CD4-positive, alpha-beta T cell (primary cell): ENCODE data around the gene KRTAP10-1. TPM values are rescaled to one million over a fixed set of nuclear protein-coding genes. Genes with fewer than 3 reads are reported as not detected.

Experiments
- ATAC-seq: fragments of 200-7000 bp; cut with Tn5 transposase; one replicate; pipeline ENCODE4 v1.10.0; 2022; ENCODE audit warnings: mild to moderate bottlenecking; ENCODE audit not compliant: poor library complexity
- CTCF ChIA-PET: fragments of 350-600 bp; sonication (Branson Sonifier 250); formaldehyde crosslinking; loops from one replicate; lab custom pipeline; 2021; ENCODE audit warnings: antibody characterized with exemption, inconsistent platforms; lab: Charles Lee
- POLR2A ChIA-PET: fragments of 350-600 bp; sonication (Branson Sonifier 250); formaldehyde crosslinking; loops from one replicate; lab custom pipeline; 2021; ENCODE audit warnings: antibody characterized with exemption, inconsistent platforms; lab: Charles Lee
- DNase-seq, 14 experiments: peaks; one replicate each; pipeline ENCODE4 v3.0.0-alpha.2; 2013 to 2020; ENCODE audit warnings: mixed read lengths in 2 of 14
- H3K27ac ChIP-seq, 2 donors: one replicate each; pipeline versions ENCODE4 v1.5.1 to v1.7.0; 2013; ENCODE audit warnings: low read length in 2 of 2, low read depth in 1 of 2, mild to moderate bottlenecking in 1 of 2
- H3K27me3 ChIP-seq, 2 experiments: 1 replicate in 1 of 2; 2 replicates in 1 of 2; pipeline versions ENCODE4 v1.6.1 to v1.7.0; 2013; ENCODE audit warnings: low read length in 2 of 2, control low read depth in 1 of 2, mild to moderate bottlenecking in 1 of 2, moderate library complexity in 1 of 2; ENCODE audit not compliant: insufficient read depth in 2 of 2, control insufficient read depth in 1 of 2
- H3K36me3 ChIP-seq: one replicate; pipeline ENCODE4 v1.6.1; 2013; ENCODE audit warnings: low read length, control low read depth; ENCODE audit not compliant: insufficient read depth
- H3K4me1 ChIP-seq: one replicate; pipeline ENCODE4 v1.6.1; 2013; ENCODE audit warnings: low read length, control low read depth; ENCODE audit not compliant: insufficient read depth
- H3K4me3 ChIP-seq: one replicate; pipeline ENCODE4 v1.5.1; 2013; ENCODE audit warnings: mild to moderate bottlenecking, low read length, moderate library complexity
- H3K9me3 ChIP-seq, 2 experiments: 1 replicate in 1 of 2; 2 replicates in 1 of 2; pipeline versions ENCODE4 v1.6.1 to v1.7.0; 2013; ENCODE audit warnings: low read length in 2 of 2, mild to moderate bottlenecking in 2 of 2, control low read depth in 1 of 2, moderate library complexity in 1 of 2; ENCODE audit not compliant: control insufficient read depth in 1 of 2, insufficient read depth in 1 of 2
- H3K27ac Mint-ChIP-seq: one replicate; pipeline ENCODE4 v1.8.0; 2020; ENCODE audit warnings: mixed read lengths
- H3K27me3 Mint-ChIP-seq: one replicate; pipeline ENCODE4 v1.8.0; 2021; ENCODE audit warnings: mixed read lengths
- H3K36me3 Mint-ChIP-seq: one replicate; pipeline ENCODE4 v1.8.0; 2021; ENCODE audit warnings: low read depth, mixed read lengths
- H3K4me1 Mint-ChIP-seq: one replicate; pipeline ENCODE4 v1.8.0; 2021; ENCODE audit warnings: low read depth, mixed read lengths
- H3K4me3 Mint-ChIP-seq: one replicate; pipeline ENCODE4 v1.8.0; 2020; ENCODE audit warnings: mild to moderate bottlenecking, mixed read lengths
- H3K9me3 Mint-ChIP-seq: one replicate; pipeline ENCODE4 v1.8.0; 2020; ENCODE audit warnings: mixed read lengths
- intact Hi-C, 2 experiments: fragments of 100-400 bp; cut with DNase I in 1 of 2; cut with micrococcal nuclease in 1 of 2; formaldehyde crosslinking; loops; one replicate each; pipeline versions ENCODE4 v1.15.1 to v1.9.0; 2023 to 2025; cut with DNase I, micrococcal nuclease
- total RNA-seq, 174 experiments: library from RNA in 2 of 174; stranded (reverse) in 2 of 174; gene quantifications; one replicate each; pipeline ENCODE4 v1.2.3 and lab custom pipeline; 2021 to 2026
- TF ChIP-seq, protein P1 (sequence below): fragments of 200-600 bp; IDR thresholded peaks from one replicate; pipeline ENCODE4 v1.8.0; 2022; ENCODE audit warnings: antibody characterized with exemption, mild to moderate bottlenecking

Gene KRTAP10-1
- total RNA-seq, 2 experiments from 2014 or later: not detected

GRCh38 chr21:44557491-44558328 is 17.7 kb upstream of the KRTAP10-1 start:
- ChIA-PET POLR2A (no interaction called here), CTCF (no interaction called here)
- no peak overlapping the region for H3K4me3 ChIP-seq
- H3K4me1 ChIP-seq: no peaks in the 10 kb centered on the region
- peaks cover 5 to 25% of the 10 kb centered on the region in 2 experiments for H3K9me3 ChIP-seq
- Mint-ChIP-seq H3K9me3 (peaks cover 17% of the 10 kb centered on the region), H3K36me3 (peaks cover 30% of the 10 kb centered on the region), H3K27ac (no peak overlapping the region), H3K4me1 (no peaks in the 10 kb centered on the region), H3K4me3 (no peak overlapping the region), H3K27me3 (no peaks in the 10 kb centered on the region)
- TF ChIP-seq, protein P1, sequence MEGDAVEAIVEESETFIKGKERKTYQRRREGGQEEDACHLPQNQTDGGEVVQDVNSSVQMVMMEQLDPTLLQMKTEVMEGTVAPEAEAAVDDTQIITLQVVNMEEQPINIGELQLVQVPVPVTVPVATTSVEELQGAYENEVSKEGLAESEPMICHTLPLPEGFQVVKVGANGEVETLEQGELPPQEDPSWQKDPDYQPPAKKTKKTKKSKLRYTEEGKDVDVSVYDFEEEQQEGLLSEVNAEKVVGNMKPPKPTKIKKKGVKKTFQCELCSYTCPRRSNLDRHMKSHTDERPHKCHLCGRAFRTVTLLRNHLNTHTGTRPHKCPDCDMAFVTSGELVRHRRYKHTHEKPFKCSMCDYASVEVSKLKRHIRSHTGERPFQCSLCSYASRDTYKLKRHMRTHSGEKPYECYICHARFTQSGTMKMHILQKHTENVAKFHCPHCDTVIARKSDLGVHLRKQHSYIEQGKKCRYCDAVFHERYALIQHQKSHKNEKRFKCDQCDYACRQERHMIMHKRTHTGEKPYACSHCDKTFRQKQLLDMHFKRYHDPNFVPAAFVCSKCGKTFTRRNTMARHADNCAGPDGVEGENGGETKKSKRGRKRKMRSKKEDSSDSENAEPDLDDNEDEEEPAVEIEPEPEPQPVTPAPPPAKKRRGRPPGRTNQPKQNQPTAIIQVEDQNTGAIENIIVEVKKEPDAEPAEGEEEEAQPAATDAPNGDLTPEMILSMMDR: no peak
- H3K36me3 ChIP-seq: no peaks in the 10 kb centered on the region
- DNase-seq (no peak), ATAC-seq (no peak)
- intact Hi-C loops: no loop called here
- no peak overlapping the region for H3K27ac ChIP-seq
- H3K27me3 ChIP-seq: peaks cover 0 to 4% of the 10 kb centered on the region in 2 experiments

GRCh38 chr21:44556879-44557278 is 16.9 kb upstream of the KRTAP10-1 start:
- Histone ChIP-seq H3K9me3 (peaks cover 5 to 33% of the 10 kb centered on the region in 2 experiments), H3K4me3 (no peak overlapping the region), H3K4me1 (no peaks in the 10 kb centered on the region), H3K27ac (no peak overlapping the region), H3K27me3 (peaks cover 0 to 4% of the 10 kb centered on the region in 2 experiments), H3K36me3 (no peaks in the 10 kb centered on the region)
- no peak overlapping the region for H3K27ac Mint-ChIP-seq
- H3K27me3 Mint-ChIP-seq: no peaks in the 10 kb centered on the region
- ATAC-seq: no peak
- H3K9me3 Mint-ChIP-seq: peaks cover 10% of the 10 kb centered on the region
- no peak for DNase-seq
- no peak overlapping the region for H3K4me3 Mint-ChIP-seq
- ChIA-PET POLR2A (no interaction called here), CTCF (no interaction called here)
- intact Hi-C loops: no loop called here
- peaks cover 21% of the 10 kb centered on the region for H3K36me3 Mint-ChIP-seq
- TF ChIP-seq, protein P1: no peak
- no peaks in the 10 kb centered on the region for H3K4me1 Mint-ChIP-seq

GRCh38 chr21:44555200-44555875 is 15.3 kb upstream of the KRTAP10-1 start:
- Histone ChIP-seq H3K36me3 (no peaks in the 10 kb centered on the region), H3K4me1 (no peaks in the 10 kb centered on the region), H3K27me3 (peaks cover 0 to 4% of the 10 kb centered on the region in 2 experiments), H3K9me3 (peaks cover 5 to 34% of the 10 kb centered on the region in 2 experiments), H3K27ac (no peak overlapping the region), H3K4me3 (no peak overlapping the region)
- Mint-ChIP-seq H3K36me3 (peaks cover 9% of the 10 kb centered on the region), H3K27me3 (no peaks in the 10 kb centered on the region), H3K27ac (no peak overlapping the region), H3K9me3 (peaks cover 5% of the 10 kb centered on the region), H3K4me3 (no peak overlapping the region), H3K4me1 (no peaks in the 10 kb centered on the region)
- TF ChIP-seq, protein P1: no peak
- DNase-seq (no peak), ATAC-seq (no peak)
- ChIA-PET POLR2A (no interaction called here), CTCF (no interaction called here)
- intact Hi-C loops: no loop called here
